Kidney (tissue), 14 donors: ENCODE results near the gene EPHA6. TPM values are rescaled to one million over a fixed set of nuclear protein-coding genes. Genes with fewer than 3 reads are reported as not detected.

ENCODE experiments used
- DNase-seq, 5 donors: peaks; one replicate each; pipeline ENCODE4 v3.0.0-alpha.2; 2013 to 2020
- FAIRE-seq: peaks from 2 replicates; lab custom pipeline; 2012; peaks lifted over from hg19 to GRCh38; lab: Jason Lieb, UNC
- H3K27ac ChIP-seq, 2 donors: one replicate each; pipeline ENCODE4 v1.7.0; 2013; ENCODE audit warnings: low read depth in 2 of 2, low read length in 2 of 2, inconsistent platforms in 1 of 2
- H3K27me3 ChIP-seq: one replicate; pipeline ENCODE4 v1.7.1; 2013; ENCODE audit warnings: low read length, inconsistent platforms; ENCODE audit not compliant: control insufficient read depth, insufficient read depth
- H3K36me3 ChIP-seq, 3 donors: one replicate each; pipeline versions ENCODE4 v1.7.0 to v1.7.1; 2013; ENCODE audit warnings: low read length in 3 of 3, control low read depth in 1 of 3, inconsistent platforms in 1 of 3; ENCODE audit not compliant: insufficient read depth in 3 of 3, control insufficient read depth in 2 of 3
- H3K4me1 ChIP-seq, 3 donors: one replicate each; pipeline versions ENCODE4 v1.7.0 to v1.7.1; 2013; ENCODE audit warnings: low read length in 3 of 3, inconsistent platforms in 1 of 3, low read depth in 1 of 3; ENCODE audit not compliant: control insufficient read depth in 2 of 3, insufficient read depth in 2 of 3
- H3K4me3 ChIP-seq, 3 donors: one replicate each; pipeline versions ENCODE4 v1.7.0 to v1.8.1; 2013; ENCODE audit warnings: low read length in 3 of 3, control low read depth in 1 of 3, inconsistent platforms in 1 of 3
- H3K9ac ChIP-seq, 3 donors: one replicate each; pipeline versions ENCODE4 v1.7.0 to v1.7.1; 2013; ENCODE audit warnings: low read length in 3 of 3, control low read depth in 1 of 3, inconsistent platforms in 1 of 3
- H3K9me3 ChIP-seq, 3 donors: one replicate each; pipeline versions ENCODE4 v1.7.0 to v1.7.1; 2013; ENCODE audit warnings: low read length in 3 of 3, control low read depth in 1 of 3, inconsistent platforms in 1 of 3; ENCODE audit not compliant: control insufficient read depth in 2 of 3, insufficient read depth in 1 of 3
- intact Hi-C: fragments of 100-400 bp; cut with DNase I; formaldehyde crosslinking; loops from one replicate; pipeline ENCODE4 v1.11.1; 2022
- polyA plus RNA-seq: library from polyadenylated mRNA; stranded (reverse); fragments of 350-450 nt; fragmentation: Illumina TruSeq; extraction: RNeasy Lipid Tissue Mini Kit (QIAGEN cat#74804); gene quantifications from one replicate; pipeline ENCODE4 v1.2.3, GENCODE V29; 2014; ENCODE audit warnings: low read depth, low replicate concordance; ENCODE audit not compliant: insufficient read depth
- total RNA-seq: library from RNA; stranded (reverse); fragmentation: NEBNext Ultra II Directional; extraction: Animal tissue kit (Norgen Biotek cat#: 25700); gene quantifications from one replicate; pipeline ENCODE4 v1.2.1, GENCODE V29; 2021
- TF ChIP-seq, protein P1 (sequence below): IDR thresholded peaks from 3 replicates; pipeline ENCODE4 v1.5.1; 2012; ENCODE audit warnings: mild to moderate bottlenecking, moderate library complexity, borderline replicate concordance; ENCODE audit not compliant: insufficient read depth; ENCODE audit errors: extremely low read depth
- donor health status: control.
- donor health status: control.
- donor health status: control.
- donor health status: control.
- donor health status: control.
- donor health status: DM: yes; HTN: yes; CAD: no.
- donor health status: Normal renal cell carcinoma (clear cell type).

The EPHA6 gene
- total and polyA plus RNA-seq, 2 donors from 2014 or later = 0.66 TPM; not detected in 1

GRCh38 chr3:97037294-97037943 is 223.0 kb downstream of the EPHA6 start:
- H3K4me3 ChIP-seq = no peak overlapping the region
- H3K4me1 ChIP-seq = no peaks in the 10 kb centered on the region
- H3K36me3 ChIP-seq = no peaks in the 10 kb centered on the region
- H3K27ac ChIP-seq = no peak overlapping the region
- H3K9me3 ChIP-seq = no peaks in the 10 kb centered on the region
- DNase-seq = no peak
- no peaks in the 10 kb centered on the region for H3K27me3 ChIP-seq
- no peak for FAIRE-seq
- no peak overlapping the region for H3K9ac ChIP-seq
- intact Hi-C loops = no loop called here
- TF ChIP-seq, protein P1, sequence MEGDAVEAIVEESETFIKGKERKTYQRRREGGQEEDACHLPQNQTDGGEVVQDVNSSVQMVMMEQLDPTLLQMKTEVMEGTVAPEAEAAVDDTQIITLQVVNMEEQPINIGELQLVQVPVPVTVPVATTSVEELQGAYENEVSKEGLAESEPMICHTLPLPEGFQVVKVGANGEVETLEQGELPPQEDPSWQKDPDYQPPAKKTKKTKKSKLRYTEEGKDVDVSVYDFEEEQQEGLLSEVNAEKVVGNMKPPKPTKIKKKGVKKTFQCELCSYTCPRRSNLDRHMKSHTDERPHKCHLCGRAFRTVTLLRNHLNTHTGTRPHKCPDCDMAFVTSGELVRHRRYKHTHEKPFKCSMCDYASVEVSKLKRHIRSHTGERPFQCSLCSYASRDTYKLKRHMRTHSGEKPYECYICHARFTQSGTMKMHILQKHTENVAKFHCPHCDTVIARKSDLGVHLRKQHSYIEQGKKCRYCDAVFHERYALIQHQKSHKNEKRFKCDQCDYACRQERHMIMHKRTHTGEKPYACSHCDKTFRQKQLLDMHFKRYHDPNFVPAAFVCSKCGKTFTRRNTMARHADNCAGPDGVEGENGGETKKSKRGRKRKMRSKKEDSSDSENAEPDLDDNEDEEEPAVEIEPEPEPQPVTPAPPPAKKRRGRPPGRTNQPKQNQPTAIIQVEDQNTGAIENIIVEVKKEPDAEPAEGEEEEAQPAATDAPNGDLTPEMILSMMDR = no peak

GRCh38 chr3:97043411-97043810 is 229.0 kb downstream of the EPHA6 start:
- H3K27ac ChIP-seq = no peak overlapping the region
- no peaks in the 10 kb centered on the region for H3K36me3 ChIP-seq
- TF ChIP-seq, protein P1 = no peak
- intact Hi-C loops = no loop called here
- DNase-seq (peak in 1 of 5 donors; percentile 39), FAIRE-seq (no peak)
- no peak overlapping the region for H3K9ac ChIP-seq
- H3K4me1 ChIP-seq = no peaks in the 10 kb centered on the region
- no peak overlapping the region for H3K4me3 ChIP-seq
- H3K27me3 ChIP-seq = no peaks in the 10 kb centered on the region
- no peaks in the 10 kb centered on the region for H3K9me3 ChIP-seq

GRCh38 chr3:97057365-97057764 is 243.0 kb downstream of the EPHA6 start:
- Histone ChIP-seq H3K36me3 (no peaks in the 10 kb centered on the region), H3K4me3 (no peak overlapping the region), H3K27ac (no peak overlapping the region), H3K4me1 (no peaks in the 10 kb centered on the region), H3K27me3 (no peaks in the 10 kb centered on the region), H3K9me3 (peaks cover 0 to 7% (median 0%) of the 10 kb centered on the region in 3 donors), H3K9ac (no peak overlapping the region)
- TF ChIP-seq, protein P1 = no peak
- intact Hi-C loops = no loop called here
- no peak for FAIRE-seq
- no peak for DNase-seq

DNA sequence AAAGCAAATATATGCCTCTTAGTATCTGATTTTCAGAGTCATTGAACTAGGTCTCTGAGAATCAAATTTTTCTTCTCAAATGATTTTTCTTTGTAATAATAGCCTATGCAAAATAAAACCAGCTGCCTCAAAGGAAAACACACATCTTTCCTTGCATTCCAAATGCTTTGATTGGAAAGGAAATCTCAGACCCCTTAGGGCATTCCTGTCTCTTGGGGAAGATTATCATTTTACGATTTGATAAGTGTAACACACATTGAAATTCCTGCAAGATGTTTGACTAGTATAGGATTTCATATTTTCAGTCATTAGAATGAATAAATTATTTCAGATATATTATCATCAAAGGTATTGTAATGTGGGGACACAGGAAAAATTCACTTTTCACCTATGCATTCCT is 244.8 kb downstream of the EPHA6 start:
- no peaks in the 10 kb centered on the region for H3K4me1 ChIP-seq
- H3K9me3 ChIP-seq = peaks cover 0 to 7% (median 0%) of the 10 kb centered on the region in 3 donors
- H3K27ac ChIP-seq = no peak overlapping the region
- FAIRE-seq (no peak), DNase-seq (no peak)
- H3K9ac ChIP-seq = no peak overlapping the region
- TF ChIP-seq, protein P1 = no peak
- intact Hi-C loops = no loop called here
- no peak overlapping the region for H3K4me3 ChIP-seq
- no peaks in the 10 kb centered on the region for H3K27me3 ChIP-seq
- H3K36me3 ChIP-seq = no peaks in the 10 kb centered on the region
